A204.1 (cell line): ENCODE results near the gene MSMP.

Source experiments
- FAIRE-seq: peaks from 2 replicates; lab custom pipeline; 2012; peaks lifted over from hg19 to GRCh38; lab: Jason Lieb, UNC

The MSMP gene

GRCh38 chr9:35718721-35719511, 35.2 kb downstream of the MSMP start:
- FAIRE-seq, result no peak

- FAIRE-seq, result no peak
These were observed 36.8 kb downstream of the MSMP start for GRCh38 chr9:35717132-35717870.

- no peak for FAIRE-seq
These were observed 37.8 kb downstream of the MSMP start for GRCh38 chr9:35716230-35716629.

- FAIRE-seq, result no peak
These were observed 39.4 kb downstream of the MSMP start for GRCh38 chr9:35714579-35715252.

DNA sequence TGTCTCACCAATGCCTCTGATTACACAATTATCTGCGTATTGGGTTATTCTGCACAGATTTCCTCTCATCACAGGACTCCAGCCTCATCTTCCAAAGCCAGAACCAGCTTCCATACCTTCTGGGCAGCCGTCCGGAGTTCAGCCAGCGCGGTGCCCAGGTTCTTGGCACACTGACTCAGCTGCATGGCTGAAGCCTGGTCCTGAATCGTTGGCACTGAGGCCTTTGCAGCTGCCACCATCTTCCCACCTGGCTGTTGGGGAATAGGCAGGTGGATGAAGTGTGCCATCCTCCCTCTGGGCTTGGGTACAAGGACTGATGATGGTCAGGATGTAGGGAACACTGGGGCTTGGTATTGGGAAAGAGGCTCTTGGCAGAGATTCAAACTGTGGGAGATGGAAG, 40.0 kb downstream of the MSMP start:
- no peak for FAIRE-seq

DNA sequence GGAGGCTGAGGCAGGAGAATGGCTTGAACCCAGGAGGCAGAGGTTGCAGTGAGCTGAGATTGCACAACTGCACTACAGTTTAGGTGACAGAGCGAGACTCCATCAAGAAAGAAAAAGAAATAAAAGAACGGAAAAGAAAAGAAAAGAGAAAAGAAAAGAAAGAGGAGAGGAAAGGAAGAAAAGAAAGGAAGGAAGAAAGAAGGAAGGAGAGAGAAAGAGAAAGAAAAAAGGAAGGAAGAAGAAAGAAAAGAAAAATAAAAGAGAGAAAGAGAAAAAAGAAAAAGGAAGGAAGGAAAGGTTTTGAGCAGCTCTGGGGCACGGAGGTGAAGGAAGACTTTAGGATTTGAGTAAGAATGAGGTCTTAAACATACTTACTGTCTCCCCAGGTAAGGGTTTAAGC, 40.5 kb downstream of the MSMP start:
- no peak for FAIRE-seq

DNA sequence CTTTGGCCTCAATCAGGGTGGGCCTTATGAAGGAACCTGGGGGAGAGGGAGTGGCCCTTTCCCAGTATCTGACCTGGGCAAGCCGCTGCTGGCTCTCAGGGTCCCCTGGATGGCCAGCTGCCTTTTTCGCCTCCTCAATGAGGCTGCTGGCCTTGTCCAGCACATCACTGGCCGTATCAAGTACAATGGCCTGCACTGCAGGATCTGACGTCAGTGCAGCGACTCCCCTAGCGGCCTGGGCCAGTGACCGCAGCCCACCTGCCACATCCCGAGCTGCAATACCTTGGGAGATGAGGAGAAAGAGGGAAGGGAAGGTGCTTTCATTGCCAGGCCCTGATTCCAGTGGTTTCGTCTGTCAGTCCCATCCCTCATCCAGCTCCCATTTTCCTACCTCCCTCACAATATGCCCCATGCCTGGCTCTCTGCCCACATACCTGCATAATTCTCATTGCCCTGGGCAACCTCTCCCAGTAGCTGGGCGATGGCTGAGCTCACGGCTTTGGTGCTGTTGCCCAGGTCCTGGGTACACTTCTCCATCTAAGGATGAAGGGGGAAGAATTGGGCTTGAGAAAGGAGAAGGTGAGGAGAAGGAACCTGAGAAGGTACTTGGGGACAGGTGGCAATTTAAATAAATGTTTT, 41.2 kb downstream of the MSMP start:
- no peak for FAIRE-seq

DNA sequence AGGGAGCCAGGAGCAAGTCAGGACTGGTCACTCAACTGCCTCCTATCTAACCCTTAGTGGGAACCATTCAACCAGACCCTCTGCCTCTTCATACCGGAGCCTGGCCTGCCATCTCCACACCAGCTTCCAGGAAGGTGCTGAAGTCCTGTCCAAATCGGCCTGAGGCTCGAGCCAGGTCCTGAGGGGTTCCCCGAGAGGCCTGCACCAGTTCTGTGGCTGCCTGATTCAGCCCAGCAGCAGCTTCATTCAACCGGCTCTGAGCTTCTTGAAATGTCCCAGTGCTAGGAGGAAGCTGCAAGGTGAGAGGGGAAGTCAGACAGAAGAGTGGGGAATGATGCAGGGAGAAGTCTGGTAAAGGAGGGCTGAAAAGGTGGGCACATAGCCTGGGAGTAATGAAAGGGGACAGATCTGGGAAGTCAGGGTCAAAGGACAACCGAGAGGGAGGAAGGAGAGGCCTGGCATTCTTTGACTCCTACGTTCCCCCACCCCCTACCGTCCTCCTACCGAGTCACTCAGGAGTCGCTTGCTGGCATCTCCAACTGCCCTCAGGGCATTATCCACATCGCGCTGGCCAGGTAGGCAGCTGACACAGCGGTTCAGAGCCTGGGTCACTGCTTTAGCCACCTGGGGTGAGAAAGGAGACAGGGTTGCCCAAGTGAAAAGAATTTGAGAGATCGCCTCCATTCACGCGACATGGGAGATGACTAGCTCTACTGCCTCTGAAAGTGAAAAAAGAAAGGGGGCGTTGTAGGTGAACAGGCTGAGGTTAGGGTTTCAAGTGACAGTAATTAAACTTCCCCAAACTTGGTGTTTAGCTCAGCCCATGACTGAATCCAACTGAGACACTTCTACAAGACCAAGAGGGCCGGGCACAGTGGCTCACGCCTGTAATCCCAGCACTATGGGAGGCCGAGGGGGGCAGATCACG, 42.3 kb downstream of the MSMP start:
- no peak for FAIRE-seq

GRCh38 chr9:35710818-35711500, 43.1 kb downstream of the MSMP start:
- no peak for FAIRE-seq

GRCh38 chr9:35708146-35708545, 45.9 kb downstream of the MSMP start:
- no peak for FAIRE-seq

- FAIRE-seq, result no peak
These were observed 47.1 kb downstream of the MSMP start for GRCh38 chr9:35706951-35707350.

DNA sequence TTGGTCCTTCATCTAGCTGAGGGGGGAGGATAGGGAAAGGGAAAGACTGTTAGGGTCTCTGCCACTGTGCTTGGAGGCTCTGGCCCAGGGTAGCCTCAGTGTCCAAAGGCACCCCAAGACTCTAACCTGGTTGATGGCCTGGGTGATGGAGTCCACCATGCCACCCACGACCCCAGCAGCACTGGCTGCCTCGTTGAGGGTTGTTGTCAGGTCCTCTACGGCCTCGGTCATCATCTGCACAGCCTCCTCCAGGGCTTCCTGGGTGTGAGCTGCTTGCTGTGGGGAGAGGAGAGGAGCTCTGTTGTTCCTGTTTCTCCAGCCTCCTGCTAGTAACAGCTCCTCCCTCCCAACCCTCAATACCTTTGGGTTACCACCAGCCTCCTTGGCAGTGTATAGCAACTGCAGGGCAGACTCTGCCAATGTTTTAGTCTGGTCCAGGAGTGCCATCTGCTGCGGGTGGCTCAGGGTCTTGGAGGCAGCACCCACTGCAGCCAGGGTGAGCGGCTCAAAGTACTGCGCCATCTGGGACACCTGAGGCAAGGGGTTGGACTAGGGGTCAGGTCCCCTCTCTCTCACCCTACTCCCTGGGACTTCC, 48.1 kb downstream of the MSMP start:
- no peak for FAIRE-seq

DNA sequence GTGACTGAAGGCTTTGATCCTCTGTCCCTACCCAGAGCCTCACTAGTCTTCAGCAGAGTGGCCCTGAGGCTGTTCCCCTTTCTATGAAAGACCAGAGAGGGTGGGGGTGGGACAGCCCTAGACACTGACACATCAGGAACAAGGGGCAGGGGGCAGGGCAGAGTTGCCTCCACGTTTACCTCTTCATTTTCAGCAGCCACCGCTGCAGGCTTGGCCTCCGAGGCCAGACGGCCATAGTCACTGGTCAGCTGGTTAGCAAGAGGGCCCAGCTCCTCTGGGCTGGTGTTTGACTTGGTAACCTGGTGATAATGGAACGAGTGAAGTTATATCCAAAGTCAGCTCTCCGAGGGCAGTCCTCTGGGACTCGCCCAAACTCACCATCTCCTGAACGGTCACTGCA, 48.7 kb downstream of the MSMP start:
- FAIRE-seq, result no peak

- no peak for FAIRE-seq
These were observed 50.0 kb downstream of the MSMP start for GRCh38 chr9:35703906-35704672.
